Measurements from ENCODE around the gene NHLH1. TPM values are rescaled to one million over a fixed set of nuclear protein-coding genes. Genes with fewer than 3 reads are reported as not detected.

Gene NHLH1
- total and polyA plus RNA-seq, 2 of the 4 experiments (the other 2 are of a cell fraction): 0.14 TPM; not detected in 1

- no peak for TF ChIP-seq FOS (IDR thresholded peaks at IDR 0.05; ENCODE audit: low read depth, low read length)
Observed at GRCh38 chr1:160367934-160368923, 1.4 kb downstream of the NHLH1 start (continued).

DNA sequence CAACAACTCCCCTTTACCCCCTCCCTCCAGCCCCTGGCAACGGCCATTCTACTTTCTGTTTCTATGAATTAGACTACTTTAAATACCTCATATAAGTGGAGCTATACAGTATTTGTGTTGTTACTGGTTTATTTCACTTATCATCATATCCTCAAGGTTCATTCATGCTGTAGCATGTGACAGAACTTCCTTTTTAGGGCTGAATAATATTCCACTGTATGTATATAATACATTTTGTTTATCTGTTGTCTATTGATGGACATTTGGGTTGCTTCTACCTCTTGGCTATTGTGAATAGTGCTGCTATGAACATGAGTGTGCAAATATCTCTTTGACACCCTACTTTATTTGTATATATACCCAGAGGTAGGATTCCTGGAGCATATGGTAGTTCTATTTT lies 2.2 kb downstream of the NHLH1 start:
- no peak overlapping the region for H3K9ac ChIP-seq (ENCODE audit: low read depth, low read length)
- no peak overlapping the region for H3K4ac ChIP-seq (ENCODE audit: low read depth, low read length)
- no peak overlapping the region for H3K14ac ChIP-seq (replicated peaks; ENCODE audit: low read depth, low read length)
- H2AK5ac ChIP-seq (ENCODE audit: low read depth, low read length): no peak overlapping the region
- H3K4me2 ChIP-seq (ENCODE audit: low read depth, low read length): no peak overlapping the region
- H4K5ac ChIP-seq (ENCODE audit: low read depth, low read length): no peak overlapping the region
- no peak overlapping the region for H2BK120ac ChIP-seq (ENCODE audit: low read depth, low read length)
- in situ Hi-C loops (cut with MboI; ENCODE audit: low sequenced_read_pairs) (no loop called here), dilution Hi-C loops (cut with HindIII; ENCODE audit: low sequenced_read_pairs, unreplicated experiment) (no loop called here), intact Hi-C loops (cut with micrococcal nuclease) (no loop called here)
- H3K9me3 ChIP-seq (ENCODE audit: control insufficient read depth, insufficient read depth, low read length): no peaks in the 10 kb centered on the region
- H3K9me1 ChIP-seq (ENCODE audit: insufficient read depth, low read length): no peaks in the 10 kb centered on the region
- ATAC-seq (ENCODE audit: low read depth): no peak
- CTCF ChIA-PET: no interaction called here
- POLR2A ChIA-PET (ENCODE audit: unreplicated experiment): no interaction called here
- no CpG with 5 or more reads among the region's 1 CpG for WGBS, 2 experiments (ENCODE audit: extremely low coverage in 2 of 2, insufficient read length in 1 of 2)
- no peaks in the 10 kb centered on the region for H3K79me1 ChIP-seq (ENCODE audit: low read depth in 1 of 2, low read length in 2 of 2)
- H3K18ac ChIP-seq (ENCODE audit: low read depth, low read length): no peak overlapping the region
- H2BK20ac ChIP-seq (ENCODE audit: low read depth, low read length): no peak overlapping the region
- H3K27ac ChIP-seq (ENCODE audit: insufficient read depth, low read length): no peak overlapping the region
- H3K36me3 ChIP-seq (ENCODE audit: control insufficient read depth, insufficient read depth, low read length): no peaks in the 10 kb centered on the region
- H3K23ac ChIP-seq (ENCODE audit: low read depth, low read length): no peak overlapping the region
- H3K4me3 ChIP-seq (ENCODE audit: insufficient read depth, low read depth, low read length): no peak overlapping the region
- no peak overlapping the region for H4K8ac ChIP-seq (ENCODE audit: low read depth in 2 of 2, low read length in 2 of 2)
- H3K27me3 ChIP-seq (ENCODE audit: control insufficient read depth, insufficient read depth, low read length): peaks cover 6% of the 10 kb centered on the region; the same call in 1 of the 2 replicates
- no TSS peak for BruUV-seq (replicated peaks)
- H4K91ac ChIP-seq (ENCODE audit: insufficient read depth, low read depth, low read length): no peak overlapping the region
- H2BK15ac ChIP-seq (ENCODE audit: low read depth, low read length): no peak overlapping the region
- no peak overlapping the region for H2BK5ac ChIP-seq (ENCODE audit: low read depth, low read length, poor library complexity, severe bottlenecking)
- H4K20me1 ChIP-seq (ENCODE audit: insufficient read depth, low read length): no peaks in the 10 kb centered on the region
- no peak overlapping the region for H2AFZ ChIP-seq (replicated peaks; ENCODE audit: low read length, poor library complexity)
- DNase-seq: no peak
- H3K4me1 ChIP-seq (ENCODE audit: control insufficient read depth, insufficient read depth, low read length): no peaks in the 10 kb centered on the region
- H3K56ac ChIP-seq (ENCODE audit: extremely low read depth, insufficient read depth, low read length): no peak overlapping the region
- no peak overlapping the region for H2AK9ac ChIP-seq (replicated peaks; ENCODE audit: low read depth, low read length, poor library complexity)
- TF ChIP-seq SMC3 (IDR thresholded peaks at IDR 0.05; ENCODE audit: low read depth, low read length) (no peak), CHD1 (IDR thresholded peaks at IDR 0.05; ENCODE audit: low read depth, low read length) (no peak), MAZ (IDR thresholded peaks at IDR 0.05; ENCODE audit: borderline replicate concordance, low read depth, low read length) (no peak), CEBPB (IDR thresholded peaks at IDR 0.05; ENCODE audit: low read depth, low read length) (no peak), POLR2A (IDR thresholded peaks at IDR 0.05; ENCODE audit: low read depth, low read length) (no peak), MXI1 (IDR thresholded peaks at IDR 0.05; ENCODE audit: borderline replicate concordance, low read depth, low read length) (no peak), FOS (IDR thresholded peaks at IDR 0.05; ENCODE audit: low read depth, low read length) (no peak), RFX5 (IDR thresholded peaks at IDR 0.05; ENCODE audit: low read depth, low read length) (no peak), NFE2L2 (IDR thresholded peaks at IDR 0.05; ENCODE audit: low read depth, low read length) (no peak)
- TF ChIP-seq, protein P1, sequence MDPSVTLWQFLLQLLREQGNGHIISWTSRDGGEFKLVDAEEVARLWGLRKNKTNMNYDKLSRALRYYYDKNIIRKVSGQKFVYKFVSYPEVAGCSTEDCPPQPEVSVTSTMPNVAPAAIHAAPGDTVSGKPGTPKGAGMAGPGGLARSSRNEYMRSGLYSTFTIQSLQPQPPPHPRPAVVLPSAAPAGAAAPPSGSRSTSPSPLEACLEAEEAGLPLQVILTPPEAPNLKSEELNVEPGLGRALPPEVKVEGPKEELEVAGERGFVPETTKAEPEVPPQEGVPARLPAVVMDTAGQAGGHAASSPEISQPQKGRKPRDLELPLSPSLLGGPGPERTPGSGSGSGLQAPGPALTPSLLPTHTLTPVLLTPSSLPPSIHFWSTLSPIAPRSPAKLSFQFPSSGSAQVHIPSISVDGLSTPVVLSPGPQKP (IDR thresholded peaks at IDR 0.05; ENCODE audit: borderline replicate concordance, low read depth, low read length): no peak
- TF ChIP-seq, protein P2, sequence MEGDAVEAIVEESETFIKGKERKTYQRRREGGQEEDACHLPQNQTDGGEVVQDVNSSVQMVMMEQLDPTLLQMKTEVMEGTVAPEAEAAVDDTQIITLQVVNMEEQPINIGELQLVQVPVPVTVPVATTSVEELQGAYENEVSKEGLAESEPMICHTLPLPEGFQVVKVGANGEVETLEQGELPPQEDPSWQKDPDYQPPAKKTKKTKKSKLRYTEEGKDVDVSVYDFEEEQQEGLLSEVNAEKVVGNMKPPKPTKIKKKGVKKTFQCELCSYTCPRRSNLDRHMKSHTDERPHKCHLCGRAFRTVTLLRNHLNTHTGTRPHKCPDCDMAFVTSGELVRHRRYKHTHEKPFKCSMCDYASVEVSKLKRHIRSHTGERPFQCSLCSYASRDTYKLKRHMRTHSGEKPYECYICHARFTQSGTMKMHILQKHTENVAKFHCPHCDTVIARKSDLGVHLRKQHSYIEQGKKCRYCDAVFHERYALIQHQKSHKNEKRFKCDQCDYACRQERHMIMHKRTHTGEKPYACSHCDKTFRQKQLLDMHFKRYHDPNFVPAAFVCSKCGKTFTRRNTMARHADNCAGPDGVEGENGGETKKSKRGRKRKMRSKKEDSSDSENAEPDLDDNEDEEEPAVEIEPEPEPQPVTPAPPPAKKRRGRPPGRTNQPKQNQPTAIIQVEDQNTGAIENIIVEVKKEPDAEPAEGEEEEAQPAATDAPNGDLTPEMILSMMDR (conservative IDR thresholded peaks at IDR 0.05; ENCODE audit: low read depth, low read length): no peak
- TF ChIP-seq, protein P3, sequence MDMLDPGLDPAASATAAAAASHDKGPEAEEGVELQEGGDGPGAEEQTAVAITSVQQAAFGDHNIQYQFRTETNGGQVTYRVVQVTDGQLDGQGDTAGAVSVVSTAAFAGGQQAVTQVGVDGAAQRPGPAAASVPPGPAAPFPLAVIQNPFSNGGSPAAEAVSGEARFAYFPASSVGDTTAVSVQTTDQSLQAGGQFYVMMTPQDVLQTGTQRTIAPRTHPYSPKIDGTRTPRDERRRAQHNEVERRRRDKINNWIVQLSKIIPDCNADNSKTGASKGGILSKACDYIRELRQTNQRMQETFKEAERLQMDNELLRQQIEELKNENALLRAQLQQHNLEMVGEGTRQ (IDR thresholded peaks at IDR 0.05; ENCODE audit: low read depth, low read length): no peak
